DND-41 (cell line): ENCODE results near the gene SAMD4B.

Experiments
- ATAC-seq: fragments of 200-7000 bp; cut with Tn5 transposase; 3 replicates; pipeline ENCODE4 v1.9.1; 2021; ENCODE audit warnings: low read depth; ENCODE audit not compliant: insufficient read depth
- DNase-seq: peaks from one replicate; pipeline ENCODE4 v3.0.0-alpha.2; 2020
- H2AFZ ChIP-seq: 2 replicates; pipeline ENCODE4 v1.6.0; 2012; ENCODE audit warnings: low read depth, low read length
- H3K27ac ChIP-seq: 2 replicates; pipeline ENCODE4 v1.5.1; 2012; ENCODE audit warnings: low read length, inconsistent platforms
- H3K27me3 ChIP-seq: fragments of 200-600 bp; sonication (generic); 2 replicates; pipeline ENCODE4 v1.6.0; 2012; ENCODE audit warnings: low read length, mild to moderate bottlenecking, inconsistent platforms; ENCODE audit not compliant: insufficient read depth, poor library complexity
- H3K36me3 ChIP-seq: 2 replicates; pipeline ENCODE4 v1.5.1; 2012; ENCODE audit warnings: low read length, inconsistent platforms; ENCODE audit not compliant: insufficient read depth
- H3K4me1 ChIP-seq: 2 replicates; pipeline ENCODE4 v1.5.1; 2012; ENCODE audit warnings: mild to moderate bottlenecking, low read length; ENCODE audit not compliant: insufficient read depth
- H3K4me2 ChIP-seq: 2 replicates; pipeline ENCODE4 v1.6.0; 2012; ENCODE audit warnings: mild to moderate bottlenecking, moderate library complexity, low read length, inconsistent platforms; ENCODE audit not compliant: insufficient read depth
- H3K4me3 ChIP-seq, 2 experiments: fragments of 200-600 bp in 1 of 2; shearing (Covaris generic) in 1 of 2; 2 replicates each; pipeline ENCODE4 v1.5.1; 2012 to 2016; ENCODE audit warnings: inconsistent platforms in 2 of 2, low read length in 2 of 2, mild to moderate bottlenecking in 2 of 2, low read depth in 1 of 2, moderate library complexity in 1 of 2
- H3K79me2 ChIP-seq: 2 replicates; pipeline ENCODE4 v1.6.0; 2012; ENCODE audit warnings: low read length, inconsistent platforms; ENCODE audit not compliant: insufficient read depth
- H3K9ac ChIP-seq: 2 replicates; pipeline ENCODE4 v1.6.0; 2012; ENCODE audit warnings: low read depth, mild to moderate bottlenecking, inconsistent platforms, low read length, moderate library complexity
- H3K9me3 ChIP-seq: 2 replicates; pipeline ENCODE4 v1.5.1; 2012; ENCODE audit warnings: low read length, moderate library complexity, mild to moderate bottlenecking, inconsistent platforms; ENCODE audit not compliant: insufficient read depth, severe bottlenecking
- H4K20me1 ChIP-seq: 2 replicates; pipeline ENCODE4 v1.6.0; 2012; ENCODE audit warnings: low read length; ENCODE audit not compliant: insufficient read depth
- CTCF ChIP-seq: IDR thresholded peaks from 2 replicates; pipeline ENCODE4 v1.5.1; 2012; ENCODE audit warnings: borderline replicate concordance, low read length, moderate library complexity, mild to moderate bottlenecking; ENCODE audit not compliant: poor library complexity, severe bottlenecking; ENCODE audit errors: extremely low read depth
- EZH2 ChIP-seq: IDR thresholded peaks from 3 replicates; pipeline ENCODE4 v1.6.1; 2012; ENCODE audit warnings: borderline replicate concordance, low read depth, mild to moderate bottlenecking, moderate library complexity, low read length, inconsistent platforms; ENCODE audit not compliant: severe bottlenecking

Gene SAMD4B

GRCh38 chr19:39398297-39398864 lies 56.2 kb downstream of the SAMD4B start:
- peaks cover 40% of the 10 kb centered on the region for H3K4me1 ChIP-seq

GRCh38 chr19:39399668-39400050 lies 57.4 kb downstream of the SAMD4B start:
- H3K36me3 ChIP-seq = peaks cover 21% of the 10 kb centered on the region
- no peaks in the 10 kb centered on the region for H3K9me3 ChIP-seq
- H3K4me2 ChIP-seq = no peak overlapping the region
- no peak overlapping the region for H3K9ac ChIP-seq
- peaks cover 36% of the 10 kb centered on the region for H3K4me1 ChIP-seq
- H3K79me2 ChIP-seq = no peaks in the 10 kb centered on the region
- H4K20me1 ChIP-seq = 0 out of 2 replicates have a peak, but pooled peaks cover 5% of the 10 kb centered on the region
- H3K27me3 ChIP-seq = no peaks in the 10 kb centered on the region
- ATAC-seq (no peak), DNase-seq (no peak)
- H3K4me3 ChIP-seq = no peak overlapping the region
- H3K27ac ChIP-seq = no peak overlapping the region
- no peak overlapping the region for H2AFZ ChIP-seq
- no peak for TF ChIP-seq EZH2
- TF ChIP-seq CTCF = no peak

More at GRCh38 chr19:39398297-39398864, 56.2 kb downstream of the SAMD4B start:
- TF ChIP-seq CTCF (no peak), EZH2 (no peak)
- DNase-seq (no peak), ATAC-seq (no peak)
- Histone ChIP-seq H3K79me2 (peaks cover 9% of the 10 kb centered on the region), H3K9me3 (no peaks in the 10 kb centered on the region), H3K36me3 (peaks cover 28% of the 10 kb centered on the region), H4K20me1 (0 out of 2 replicates have a peak, but pooled peaks cover 8% of the 10 kb centered on the region), H2AFZ (no peak overlapping the region), H3K27me3 (no peaks in the 10 kb centered on the region), H3K4me2 (peak overlapping the region; percentile 37), H3K27ac (peak overlapping the region; percentile 64), H3K9ac (peak overlapping the region; percentile 35; the same call in 1 of the 2 replicates), H3K4me3 (no peak overlapping the region)

- 0 out of 2 replicates have a peak, but pooled peaks cover 5% of the 10 kb centered on the region for H4K20me1 ChIP-seq
- peaks cover 36% of the 10 kb centered on the region for H3K4me1 ChIP-seq
- H3K27me3 ChIP-seq = no peaks in the 10 kb centered on the region
- DNase-seq (no peak), ATAC-seq (no peak)
- no peak overlapping the region for H2AFZ ChIP-seq
- TF ChIP-seq CTCF (no peak), EZH2 (no peak)
- H3K9me3 ChIP-seq = no peaks in the 10 kb centered on the region
- no peaks in the 10 kb centered on the region for H3K79me2 ChIP-seq
- H3K27ac ChIP-seq = no peak overlapping the region
- no peak overlapping the region for H3K4me2 ChIP-seq
- peaks cover 18% of the 10 kb centered on the region for H3K36me3 ChIP-seq
- H3K9ac ChIP-seq = no peak overlapping the region
- no peak overlapping the region for H3K4me3 ChIP-seq
Measured at GRCh38 chr19:39400061-39400460, 57.8 kb downstream of the SAMD4B start.
